Adrenal gland (tissue), 12 donors: ENCODE data around the gene CNKSR3. TPM values are rescaled to one million over a fixed set of nuclear protein-coding genes. Genes with fewer than 3 reads are reported as not detected.
A peak's percentile ranks its signal among the peaks of the same experiment; 100 is the strongest.

Experiments
- DNase-seq, 7 donors: peaks; one replicate each; pipeline ENCODE4 v3.0.0-alpha.2; 2019 to 2020
- H3K27ac ChIP-seq, 5 donors: fragments of 200-600 bp; sonication (generic) in 4 of 5; 1 replicate in 3 of 5; 2 replicates in 2 of 5; pipeline versions ENCODE4 v1.5.1 to v1.8.0; 2016 to 2020; ENCODE audit warnings: mild to moderate bottlenecking in 1 of 5
- H3K27me3 ChIP-seq: fragments of 200-600 bp; 2 replicates; pipeline ENCODE4 v1.8.0; 2021
- H3K36me3 ChIP-seq, 2 donors: fragments of 200-600 bp; replicated peaks in 1 of 2; 1 replicate in 1 of 2; 2 replicates in 1 of 2; pipeline versions ENCODE4 v1.5.1 to v1.8.0; 2018 to 2022
- H3K4me1 ChIP-seq, 2 donors: fragments of 200-600 bp; replicated peaks in 1 of 2; 1 replicate in 1 of 2; 2 replicates in 1 of 2; pipeline versions ENCODE4 v1.5.1 to v1.8.0; 2018 to 2021
- H3K4me3 ChIP-seq, 4 donors: fragments of 200-600 bp; sonication (generic) in 3 of 4; one replicate each; pipeline ENCODE4 v1.5.1; 2016 to 2018
- H3K9me3 ChIP-seq, 3 donors: fragments of 200-600 bp; sonication (generic) in 1 of 3; replicated peaks in 1 of 3; 1 replicate in 2 of 3; 2 replicates in 1 of 3; pipeline versions ENCODE4 v1.5.1 to v1.8.0; 2016 to 2021
- POLR2A ChIP-seq, 2 donors: fragments of 450-650 bp; IDR thresholded peaks; one replicate each; pipeline ENCODE4 v1.6.1; 2017; ENCODE audit warnings: antibody characterized with exemption in 2 of 2, mild to moderate bottlenecking in 2 of 2, moderate library complexity in 1 of 2
- WGBS, 4 donors: extraction: QIAGEN DNeasy Blood & Tissue Kit in 2 of 4; methylation state at CpG; one replicate each; pipeline versions ENCODE4 v1.1.5 to v1.1.7; 2013 to 2017; 5-methylcytosine and 5-hydroxymethylcytosine counted together
- intact Hi-C, 2 donors: fragments of 100-400 bp; cut with DNase I; formaldehyde crosslinking; loops; one replicate each; pipeline versions ENCODE4 v1.14.1 to v1.15.0; 2022 to 2023
- polyA plus RNA-seq, 3 donors: library from polyadenylated mRNA; stranded (reverse); fragments of 200-250 nt in 2 of 3; fragments of 350-450 nt in 1 of 3; fragmentation: Illumina TruSeq in 1 of 3; extraction: RNeasy Lipid Tissue Mini Kit (QIAGEN cat#74804) in 1 of 3; gene quantifications; one replicate each; pipeline ENCODE4 v1.2.3, GENCODE V29; 2013 to 2014
- total RNA-seq, 9 donors: library from RNA; depleted of rRNA in 4 of 9; stranded (reverse); fragments of >200 nt in 4 of 9; fragments of 120-200 nt in 1 of 9; fragmentation: NEBNext Ultra II Directional in 1 of 9; extraction: Animal tissue kit (Norgen Biotek cat#: 25700) in 1 of 9; gene quantifications; one replicate each; pipeline versions ENCODE4 v1.1.0 to v1.2.4, GENCODE V29; 2013 to 2023
- TF ChIP-seq, protein P1 (sequence below), 6 experiments: fragments of 450-650 bp in 4 of 6; fragments of 200-600 bp in 2 of 6; sonication (generic) in 1 of 6; IDR thresholded peaks; 1 replicate in 5 of 6; 2 replicates in 1 of 6; pipeline versions ENCODE4 v1.5.1 to v1.8.0; 2016 to 2021; ENCODE audit warnings: antibody characterized with exemption in 6 of 6, mild to moderate bottlenecking in 2 of 6, moderate library complexity in 1 of 6
- donor health status: healthy with polysubstance abuse.
- donor health status: Bipolar disorder and iron deficiency.
- donor health status: DM: yes; HTN: yes; CAD: no.
- donor health status: DM: no; HTN: no; CAD: no.
- donor health status: DM: no; HTN: no; CAD: no.
- donor health status: DM: yes; HTN: yes; CAD: no.

Gene CNKSR3
- total and polyA plus RNA-seq, 12 donors = 1.1 to 10.7 (median 2.5) TPM

DNA sequence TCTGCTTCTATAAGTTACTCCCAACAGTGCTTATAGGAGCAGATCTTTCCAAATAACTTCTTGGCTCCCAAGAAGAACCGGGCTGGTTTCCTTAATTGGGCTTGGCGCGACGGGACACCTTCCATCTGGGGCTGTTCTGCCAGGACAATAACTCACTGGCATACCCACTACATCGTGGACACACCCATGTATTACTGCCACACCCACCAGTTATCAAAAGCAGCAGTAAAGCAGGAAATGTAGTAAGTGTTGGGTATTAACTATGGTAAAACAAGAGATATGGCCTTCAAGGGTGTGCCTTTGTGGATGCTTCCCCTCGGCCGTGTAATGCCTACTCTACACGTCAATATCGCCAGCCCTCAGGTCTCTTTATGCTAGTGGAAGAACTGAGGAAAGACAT is 24.7 kb downstream of the CNKSR3 start:
- 76 to 89% (median 83%) methylated on average over 9 of the region's 9 CpGs for WGBS, 4 donors
- no peak for DNase-seq
- Histone ChIP-seq H3K27me3 (no peaks in the 10 kb centered on the region), H3K27ac (no peak overlapping the region), H3K4me1 (no peaks in the 10 kb centered on the region), H3K4me3 (no peak overlapping the region), H3K36me3 (no peaks in the 10 kb centered on the region), H3K9me3 (no peaks in the 10 kb centered on the region)
- TF ChIP-seq, protein P1, sequence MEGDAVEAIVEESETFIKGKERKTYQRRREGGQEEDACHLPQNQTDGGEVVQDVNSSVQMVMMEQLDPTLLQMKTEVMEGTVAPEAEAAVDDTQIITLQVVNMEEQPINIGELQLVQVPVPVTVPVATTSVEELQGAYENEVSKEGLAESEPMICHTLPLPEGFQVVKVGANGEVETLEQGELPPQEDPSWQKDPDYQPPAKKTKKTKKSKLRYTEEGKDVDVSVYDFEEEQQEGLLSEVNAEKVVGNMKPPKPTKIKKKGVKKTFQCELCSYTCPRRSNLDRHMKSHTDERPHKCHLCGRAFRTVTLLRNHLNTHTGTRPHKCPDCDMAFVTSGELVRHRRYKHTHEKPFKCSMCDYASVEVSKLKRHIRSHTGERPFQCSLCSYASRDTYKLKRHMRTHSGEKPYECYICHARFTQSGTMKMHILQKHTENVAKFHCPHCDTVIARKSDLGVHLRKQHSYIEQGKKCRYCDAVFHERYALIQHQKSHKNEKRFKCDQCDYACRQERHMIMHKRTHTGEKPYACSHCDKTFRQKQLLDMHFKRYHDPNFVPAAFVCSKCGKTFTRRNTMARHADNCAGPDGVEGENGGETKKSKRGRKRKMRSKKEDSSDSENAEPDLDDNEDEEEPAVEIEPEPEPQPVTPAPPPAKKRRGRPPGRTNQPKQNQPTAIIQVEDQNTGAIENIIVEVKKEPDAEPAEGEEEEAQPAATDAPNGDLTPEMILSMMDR (IDR thresholded peaks at IDR 0.05) = no peak
- no peak for TF ChIP-seq POLR2A (IDR thresholded peaks at IDR 0.05)
- intact Hi-C loops = no loop called here

DNA sequence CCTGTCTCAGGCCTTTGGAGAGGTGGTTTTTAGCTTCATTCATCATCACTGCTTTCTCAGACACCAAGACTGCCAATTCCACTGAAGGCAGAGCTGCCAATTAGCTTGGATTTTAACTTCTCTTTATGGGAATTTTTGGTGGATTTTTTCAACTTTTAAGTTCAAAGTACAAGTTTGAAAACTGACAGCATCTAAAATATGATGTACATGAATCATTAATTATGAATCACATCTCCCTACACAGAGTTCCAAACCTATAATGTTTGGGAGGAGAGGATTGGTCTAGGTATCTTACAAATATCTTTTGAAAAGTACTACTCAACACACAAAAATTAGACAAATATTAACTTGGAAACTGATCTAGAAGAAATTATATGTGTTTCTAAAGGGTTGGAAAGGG is 25.5 kb downstream of the CNKSR3 start:
- no peak for DNase-seq
- Histone ChIP-seq H3K27ac (no peak overlapping the region), H3K4me1 (no peaks in the 10 kb centered on the region), H3K36me3 (no peaks in the 10 kb centered on the region), H3K27me3 (no peaks in the 10 kb centered on the region), H3K9me3 (no peaks in the 10 kb centered on the region), H3K4me3 (no peak overlapping the region)
- intact Hi-C loops = no loop called here
- TF ChIP-seq, protein P1 (IDR thresholded peaks at IDR 0.05) = no peak

DNA sequence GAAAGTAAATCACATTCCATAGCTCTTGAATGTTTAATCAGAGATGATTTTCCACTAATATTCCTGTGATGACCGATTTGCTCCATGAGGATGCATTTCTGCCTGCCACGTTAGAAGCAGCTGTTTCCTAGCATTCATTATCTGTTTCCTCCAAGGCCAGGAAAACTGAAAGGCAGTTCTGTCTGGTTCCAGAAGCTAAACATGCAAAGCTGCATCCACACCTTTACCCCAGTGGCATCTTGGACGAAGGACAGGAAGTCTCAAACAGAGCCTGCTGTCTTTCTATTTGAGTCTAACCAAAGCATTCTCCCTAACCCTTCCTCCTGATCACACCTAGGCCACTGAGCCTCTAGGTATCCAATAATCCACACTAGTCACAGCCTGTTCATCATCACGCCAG is 27.6 kb downstream of the CNKSR3 start:
- DNase-seq = peak in 1 of 7 donors; percentile 12
- H3K4me1 ChIP-seq = no peaks in the 10 kb centered on the region

DNA sequence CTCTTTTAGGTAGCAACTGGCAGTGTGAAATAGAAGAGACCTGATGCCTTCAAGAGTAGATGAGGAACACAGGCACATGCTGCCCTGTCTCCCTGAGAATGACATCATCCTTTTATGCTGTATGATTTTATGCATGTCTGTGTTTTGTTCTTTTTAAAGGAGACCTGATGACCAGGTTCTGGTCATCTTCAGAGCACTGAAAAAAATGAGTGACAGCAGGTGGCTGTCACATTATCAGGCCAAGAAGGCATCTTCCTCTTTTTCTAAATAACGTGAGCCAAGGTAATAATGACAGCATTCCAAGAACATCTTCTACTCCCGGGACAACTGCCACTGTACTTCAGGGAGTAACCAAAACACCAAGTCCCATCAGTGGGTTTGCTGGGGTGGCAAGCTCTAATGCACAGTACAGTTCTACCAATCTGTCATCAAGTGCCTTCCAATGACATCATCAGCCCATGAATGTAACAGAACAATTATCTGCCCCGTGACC is 28.9 kb downstream of the CNKSR3 start:
- intact Hi-C loops = no loop called here
- Histone ChIP-seq H3K27me3 (no peaks in the 10 kb centered on the region), H3K36me3 (no peaks in the 10 kb centered on the region), H3K27ac (no peak overlapping the region), H3K9me3 (no peaks in the 10 kb centered on the region), H3K4me3 (no peak overlapping the region), H3K4me1 (no peaks in the 10 kb centered on the region)
- DNase-seq = no peak
- 75 to 92% (median 82%) methylated on average over 3 of the region's 3 CpGs for WGBS, 4 donors
- TF ChIP-seq, protein P1 (IDR thresholded peaks at IDR 0.05) = no peak
- TF ChIP-seq POLR2A (IDR thresholded peaks at IDR 0.05) = no peak

More for the DNA sequence above, 27.6 kb downstream of the CNKSR3 start:
- Histone ChIP-seq H3K9me3 (no peaks in the 10 kb centered on the region), H3K27ac (peak overlapping the region in 2 of 5 donors; percentile 3 to 72), H3K27me3 (no peaks in the 10 kb centered on the region), H3K4me3 (no peak overlapping the region), H3K36me3 (no peaks in the 10 kb centered on the region)
- TF ChIP-seq, protein P1 (IDR thresholded peaks at IDR 0.05) = no peak
- no peak for TF ChIP-seq POLR2A (IDR thresholded peaks at IDR 0.05)
- intact Hi-C loops = no loop called here
- WGBS, 4 donors = 39 to 55% (median 52%) methylated on average over 4 of the region's 4 CpGs
